GM21717 (cell line): ENCODE results near the gene IL16.
"Not testable (repeated sequence)": the region's sequence is repeated elsewhere in the genome, so short reads cannot be mapped to it uniquely, and the experiment has no call there.

Experiments used
- ATAC-seq: cut with Tn5 transposase; IDR thresholded peaks from one replicate; pipeline ENCODE4 v1.9.1; 2021; ENCODE audit warnings: mild to moderate bottlenecking, moderate library complexity; ENCODE audit not compliant: unreplicated experiment

Gene IL16

GRCh38 chr15:81196576-81197254 lies at the start of gene IL16:
TSS of gene IL16 (plus strand) at chr15:81196879. CDS start at chr15:81225400, 28,521 bp downstream.
- ATAC-seq, result no peak

GRCh38 chr15:81151389-81151788 lies 45.3 kb upstream of the IL16 start:
- ATAC-seq, result no peak

- no peak for ATAC-seq
Measured at GRCh38 chr15:81152339-81152738, 44.3 kb upstream of the IL16 start.

GRCh38 chr15:81152799-81153198 lies 43.9 kb upstream of the IL16 start:
- ATAC-seq, result no peak

GRCh38 chr15:81155375-81156218 lies 41.1 kb upstream of the IL16 start:
- ATAC-seq, result no peak

GRCh38 chr15:81156324-81156723 lies 40.4 kb upstream of the IL16 start:
- no peak for ATAC-seq

GRCh38 chr15:81157195-81157938 lies 39.3 kb upstream of the IL16 start:
- ATAC-seq, result no peak

- ATAC-seq, result no peak
Measured at GRCh38 chr15:81157939-81158223, 38.8 kb upstream of the IL16 start.

GRCh38 chr15:81158561-81158960 lies 38.1 kb upstream of the IL16 start:
- ATAC-seq, result not testable (repeated sequence)

GRCh38 chr15:81160312-81161159 lies 36.1 kb upstream of the IL16 start:
- no peak for ATAC-seq

- ATAC-seq, result no peak
Measured at GRCh38 chr15:81161160-81161673, 35.5 kb upstream of the IL16 start.

- ATAC-seq, result no peak
Measured at GRCh38 chr15:81161851-81162250, 34.8 kb upstream of the IL16 start.

GRCh38 chr15:81163961-81164800 lies 32.5 kb upstream of the IL16 start:
- no peak for ATAC-seq

- ATAC-seq, result no peak
Measured at GRCh38 chr15:81165535-81165934, 31.1 kb upstream of the IL16 start.

- no peak for ATAC-seq
Measured at GRCh38 chr15:81166636-81167305, 29.9 kb upstream of the IL16 start.

GRCh38 chr15:81168131-81168526 lies 28.6 kb upstream of the IL16 start:
- ATAC-seq, result no peak

GRCh38 chr15:81168644-81169043 lies 28.0 kb upstream of the IL16 start:
- no peak for ATAC-seq

- ATAC-seq, result no peak
Measured at GRCh38 chr15:81170511-81170910, 26.2 kb upstream of the IL16 start.

- ATAC-seq, result no peak
Measured at GRCh38 chr15:81171286-81171685, 25.4 kb upstream of the IL16 start.
